DMS153 treated with DMSO at 0.1 percent for 48 hours (cell line): Measurements from ENCODE around the gene RAB1A.
"Not testable (repeated sequence)": the region's sequence is repeated elsewhere in the genome, so short reads cannot be mapped to it uniquely, and the experiment has no call there.

Experiments
- DNase-seq: peaks from one replicate; lab custom pipeline; 2025; ENCODE audit not compliant: unreplicated experiment; lab: John Stamatoyannopoulos, UW

Gene RAB1A

GRCh38 chr2:65129826-65130663 lies at the start of gene RAB1A:
Gene RAB1A (minus strand): TSS chr2:65130106. CDS start chr2:65129915, 191 bp downstream.
- peak; percentile 97 for DNase-seq

- no peak for DNase-seq
These were observed 48.0 kb upstream of the RAB1A start for GRCh38 chr2:65177751-65178442.

- no peak for DNase-seq
These were observed 46.1 kb upstream of the RAB1A start for GRCh38 chr2:65175894-65176530.

- DNase-seq, result not testable (repeated sequence)
These were observed 44.1 kb upstream of the RAB1A start for GRCh38 chr2:65174031-65174430.

- DNase-seq, result no peak
These were observed 43.3 kb upstream of the RAB1A start for GRCh38 chr2:65172994-65173790.

GRCh38 chr2:65170611-65171477 lies 40.9 kb upstream of the RAB1A start:
- not testable (repeated sequence) for DNase-seq

GRCh38 chr2:65169760-65170136 lies 39.8 kb upstream of the RAB1A start:
- no peak for DNase-seq

GRCh38 chr2:65165558-65165957 lies 35.7 kb upstream of the RAB1A start:
- DNase-seq, result no peak

GRCh38 chr2:65164426-65164891 lies 34.6 kb upstream of the RAB1A start:
- no peak for DNase-seq

GRCh38 chr2:65161551-65162100 lies 31.7 kb upstream of the RAB1A start:
- DNase-seq, result no peak

- DNase-seq, result no peak
These were observed 30.0 kb upstream of the RAB1A start for GRCh38 chr2:65159906-65160305.

GRCh38 chr2:65159261-65159660 lies 29.4 kb upstream of the RAB1A start:
- no peak for DNase-seq

- no peak for DNase-seq
These were observed 28.7 kb upstream of the RAB1A start for GRCh38 chr2:65158557-65158956.

- DNase-seq, result not testable (repeated sequence)
These were observed 27.9 kb upstream of the RAB1A start for GRCh38 chr2:65157856-65158255.

- DNase-seq, result no peak
These were observed 26.1 kb upstream of the RAB1A start for GRCh38 chr2:65156041-65156440.

- no peak for DNase-seq
These were observed 23.6 kb upstream of the RAB1A start for GRCh38 chr2:65153515-65153914.

- no peak for DNase-seq
These were observed 16.2 kb upstream of the RAB1A start for GRCh38 chr2:65146078-65146477.

- no peak for DNase-seq
These were observed 14.7 kb upstream of the RAB1A start for GRCh38 chr2:65144571-65144970.

GRCh38 chr2:65142515-65142914 lies 12.6 kb upstream of the RAB1A start:
- DNase-seq, result no peak
